Measurements from ENCODE around the gene RBM15. TPM values are rescaled to one million over a fixed set of nuclear protein-coding genes. Genes with fewer than 3 reads are reported as not detected.

Gene RBM15
- total RNA-seq, 1 experiment from 2014 or later, result 44.0 TPM

DNA sequence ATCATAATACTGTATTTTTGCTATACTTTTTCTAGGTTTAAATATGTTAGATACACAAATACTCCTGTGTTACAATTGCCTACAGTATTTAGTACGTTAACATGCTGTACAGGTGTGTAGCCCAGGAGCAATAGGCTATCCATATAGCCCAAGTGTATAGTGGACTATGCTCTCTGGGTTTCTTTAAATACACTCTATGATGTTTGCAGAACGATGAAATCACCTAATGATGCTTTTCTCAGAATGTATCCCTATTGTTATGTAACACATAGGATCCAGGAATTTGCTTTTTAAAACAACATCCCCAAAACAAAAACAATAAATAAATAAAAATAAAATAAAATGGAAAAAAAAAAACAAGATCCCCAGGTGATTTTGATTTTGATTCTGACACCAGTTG is 18.1 kb upstream of the RBM15 start (continued):
- no peak for TF ChIP-seq YY1 (IDR thresholded peaks at IDR 0.05; ENCODE audit: extremely low read depth, insufficient replicate concordance, low read depth, low read length)
- TF ChIP-seq FOSL1 (IDR thresholded peaks at IDR 0.05; ENCODE audit: low read depth), result no peak
- TF ChIP-seq POLR2A (IDR thresholded peaks at IDR 0.05; ENCODE audit: borderline replicate concordance, extremely low read depth, insufficient read depth, insufficient read length), result no peak
- TF ChIP-seq SIN3A (IDR thresholded peaks at IDR 0.05; ENCODE audit: low read depth), result no peak
- no peak for TF ChIP-seq EGR1 (IDR thresholded peaks at IDR 0.05; ENCODE audit: low read depth)

DNA sequence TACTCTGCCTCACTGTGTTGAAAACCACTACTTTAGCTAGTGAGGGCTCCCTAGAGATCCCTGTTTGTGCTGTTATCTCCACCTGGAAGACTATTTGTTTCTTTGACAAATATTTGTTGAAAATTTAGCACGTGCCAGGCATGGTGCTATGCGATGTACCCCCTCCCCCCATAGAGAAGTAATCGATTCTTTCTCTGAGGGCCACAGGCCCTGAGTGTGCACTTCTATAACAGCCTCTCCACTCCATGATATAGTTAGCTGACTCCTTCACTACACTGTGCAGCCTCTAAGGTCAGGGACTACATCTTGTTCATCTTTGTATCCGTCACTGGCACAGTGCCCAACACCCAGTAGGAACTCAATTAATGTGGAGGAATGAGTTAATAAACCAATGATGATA is 17.3 kb upstream of the RBM15 start:
- ATAC-seq (no peak), DNase-seq (ENCODE audit: low read depth, low spot score) (no peak)
- Histone ChIP-seq H3K9me3 (ENCODE audit: control insufficient read depth in 1 of 2, insufficient read depth in 1 of 2, low read depth in 1 of 2, low read length in 2 of 2) (no peaks in the 10 kb centered on the region), H3K4me3 (replicated peaks in 1 of 2; ENCODE audit: low read depth in 1 of 2, low read length in 2 of 2) (no peak overlapping the region), H3K27ac (ENCODE audit: low read depth, low read length) (no peak overlapping the region), H3K9me2 (ENCODE audit: insufficient read depth) (no peaks in the 10 kb centered on the region), H4K20me1 (ENCODE audit: insufficient read depth) (no peaks in the 10 kb centered on the region), H3K4me2 (ENCODE audit: low read length) (no peak overlapping the region), H3K36me3 (ENCODE audit: control insufficient read depth in 1 of 2, insufficient read depth in 2 of 2, low read length in 2 of 2) (no peaks in the 10 kb centered on the region), H2AFZ (ENCODE audit: low read depth, low read length, poor library complexity, severe bottlenecking) (no peak overlapping the region), H3K9ac (ENCODE audit: low read length) (no peak overlapping the region), H3K27me3 (ENCODE audit: insufficient read depth, low read length) (no peaks in the 10 kb centered on the region), H3K79me2 (ENCODE audit: insufficient read depth, low read length) (no peaks in the 10 kb centered on the region), H3K4me1 (ENCODE audit: control insufficient read depth in 1 of 2, insufficient read depth in 2 of 2, low read length in 2 of 2) (peaks cover 7 to 11% of the 10 kb centered on the region in 2 experiments; a peak in 2 of 4 replicates)
- POLR2A ChIA-PET, result no interaction called here
- CTCF ChIA-PET, result no interaction called here
- TF ChIP-seq SRF (IDR thresholded peaks at IDR 0.05; ENCODE audit: low read depth) (no peak), ZFX (IDR thresholded peaks at IDR 0.05) (no peak)
- intact Hi-C loops (cut with micrococcal nuclease), result no loop called here
- RAD21 ChIA-PET (ENCODE audit: low non-redundant PET in 1 of 2, low total read pairs in 2 of 2, uncharacterized antibody in 2 of 2, unreplicated experiment in 2 of 2), result no interaction called here
- no TSS peak for BruUV-seq (replicated peaks)

DNA sequence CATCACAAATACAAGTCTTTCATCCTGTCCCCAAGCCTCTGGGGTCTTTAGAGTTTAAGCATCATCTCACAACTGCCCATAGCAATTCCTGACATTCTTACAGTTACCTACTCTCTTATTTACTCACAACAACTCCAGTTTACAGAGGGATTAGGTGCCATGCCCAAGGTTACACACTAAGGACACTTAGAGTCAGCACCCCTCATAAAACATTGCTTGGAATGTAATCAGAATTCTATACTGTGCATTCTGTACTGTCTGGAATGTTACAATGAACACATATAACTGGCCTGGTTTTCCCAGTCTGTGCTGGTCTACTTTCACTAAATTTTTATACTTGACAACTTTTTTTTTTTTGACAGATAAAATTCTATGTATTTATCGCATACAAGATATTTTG is 14.5 kb upstream of the RBM15 start:
- POLR2A ChIA-PET, result no interaction called here
- CTCF ChIA-PET, result no interaction called here
- H3K4me1 ChIP-seq (ENCODE audit: control insufficient read depth in 1 of 2, insufficient read depth in 2 of 2, low read length in 2 of 2), result peaks cover 7 to 16% of the 10 kb centered on the region in 2 experiments; a peak in 2 of 4 replicates
- no TSS peak for BruUV-seq (replicated peaks)
- no peaks in the 10 kb centered on the region for H3K27me3 ChIP-seq (ENCODE audit: insufficient read depth, low read length)
- H3K9me3 ChIP-seq (ENCODE audit: control insufficient read depth in 1 of 2, insufficient read depth in 1 of 2, low read depth in 1 of 2, low read length in 2 of 2), result no peaks in the 10 kb centered on the region
- ATAC-seq (no peak), DNase-seq (ENCODE audit: low read depth, low spot score) (no peak)
- H4K20me1 ChIP-seq (ENCODE audit: insufficient read depth), result no peaks in the 10 kb centered on the region
- H2AFZ ChIP-seq (ENCODE audit: low read depth, low read length, poor library complexity, severe bottlenecking), result no peak overlapping the region
- intact Hi-C loops (cut with micrococcal nuclease), result no loop called here
- H3K4me3 ChIP-seq (replicated peaks in 1 of 2; ENCODE audit: low read depth in 1 of 2, low read length in 2 of 2), result no peak overlapping the region
- no peak for TF ChIP-seq EZH2 (IDR thresholded peaks at IDR 0.05)
- TF ChIP-seq YY1 (IDR thresholded peaks at IDR 0.05; ENCODE audit: extremely low read depth, insufficient replicate concordance, low read depth, low read length), result no peak
- H3K9me2 ChIP-seq (ENCODE audit: insufficient read depth), result no peaks in the 10 kb centered on the region
- no peak overlapping the region for H3K4me2 ChIP-seq (ENCODE audit: low read length)
- no peak overlapping the region for H3K9ac ChIP-seq (ENCODE audit: low read length)
- no peak overlapping the region for H3K27ac ChIP-seq (ENCODE audit: low read depth, low read length)
- no peaks in the 10 kb centered on the region for H3K79me2 ChIP-seq (ENCODE audit: insufficient read depth, low read length)
- no peaks in the 10 kb centered on the region for H3K36me3 ChIP-seq (ENCODE audit: control insufficient read depth in 1 of 2, insufficient read depth in 2 of 2, low read length in 2 of 2)
- RAD21 ChIA-PET (ENCODE audit: low non-redundant PET in 1 of 2, low total read pairs in 2 of 2, uncharacterized antibody in 2 of 2, unreplicated experiment in 2 of 2), result no interaction called here
